ENCODE data around the gene ZNF541.

ZNF541 gene

DNA sequence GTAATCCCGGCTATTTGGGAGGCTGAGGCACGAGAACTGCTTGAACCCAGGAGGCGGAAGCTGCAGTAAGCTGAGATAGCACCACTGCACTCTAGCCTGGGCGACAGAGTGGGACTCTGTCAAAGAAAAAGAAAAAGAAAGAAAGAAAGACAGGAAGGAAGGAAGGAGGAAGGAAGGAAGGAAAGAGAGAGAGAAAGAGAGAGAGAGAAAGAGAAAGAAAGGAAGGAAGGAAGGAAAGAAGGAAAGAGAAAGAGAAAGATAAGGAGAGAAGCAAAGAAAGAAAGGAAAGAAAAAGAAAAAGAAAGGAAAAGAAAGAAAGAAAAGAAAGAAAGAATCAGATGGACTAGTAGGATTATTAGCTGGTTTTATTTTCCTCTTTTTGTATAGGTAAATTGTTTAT, 22.8 kb downstream of the ZNF541 start:
- Histone ChIP-seq H3K9me3 (ENCODE audit: control insufficient read depth, insufficient read depth, low read length) (no peaks in the 10 kb centered on the region), H3K9ac (ENCODE audit: low read depth, low read length) (no peak overlapping the region), H3K4me1 (ENCODE audit: control insufficient read depth, insufficient read depth, low read length) (no peaks in the 10 kb centered on the region), H3K4me3 (ENCODE audit: low read depth, low read length) (no peak overlapping the region), H3K27me3 (ENCODE audit: control insufficient read depth, insufficient read depth, low read length) (no peaks in the 10 kb centered on the region), H3K36me3 (ENCODE audit: control insufficient read depth, insufficient read depth, low read length) (no peaks in the 10 kb centered on the region)

DNA sequence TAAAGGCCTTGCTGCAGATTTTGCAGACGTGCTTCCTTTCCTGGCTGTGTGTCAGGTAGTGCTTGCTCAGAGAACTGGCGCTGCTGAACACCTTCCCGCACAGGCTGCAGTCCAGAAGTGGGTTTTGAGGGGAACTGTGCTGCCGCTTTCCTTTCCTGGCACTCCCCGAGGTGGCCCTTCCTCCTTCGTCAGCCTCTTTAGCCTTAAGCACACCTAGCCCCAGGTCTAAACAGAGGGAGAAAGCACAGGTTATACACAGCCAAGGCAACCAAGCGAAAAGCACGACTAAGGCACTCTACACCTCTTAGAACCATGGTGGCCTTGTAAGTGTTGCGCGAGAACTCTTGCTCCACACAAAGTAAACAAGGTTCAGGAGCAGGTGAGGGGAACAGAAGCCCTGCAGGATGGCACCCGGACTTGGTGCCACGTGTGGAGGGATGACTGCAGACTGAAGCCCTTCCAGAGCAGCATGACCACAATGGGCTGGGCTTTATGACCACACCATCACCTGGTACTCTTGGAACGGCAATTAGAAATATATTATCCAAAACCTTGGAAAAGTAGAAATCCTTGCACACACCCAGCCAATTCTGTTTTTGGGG, 23.6 kb downstream of the ZNF541 start:
- no peaks in the 10 kb centered on the region for H3K4me1 ChIP-seq (ENCODE audit: control insufficient read depth, insufficient read depth, low read length)
- H3K9me3 ChIP-seq (ENCODE audit: control insufficient read depth, insufficient read depth, low read length): no peaks in the 10 kb centered on the region
- H3K4me3 ChIP-seq (ENCODE audit: low read depth, low read length): no peak overlapping the region
- H3K36me3 ChIP-seq (ENCODE audit: control insufficient read depth, insufficient read depth, low read length): no peaks in the 10 kb centered on the region
- H3K9ac ChIP-seq (ENCODE audit: low read depth, low read length): no peak overlapping the region
- no peaks in the 10 kb centered on the region for H3K27me3 ChIP-seq (ENCODE audit: control insufficient read depth, insufficient read depth, low read length)

DNA sequence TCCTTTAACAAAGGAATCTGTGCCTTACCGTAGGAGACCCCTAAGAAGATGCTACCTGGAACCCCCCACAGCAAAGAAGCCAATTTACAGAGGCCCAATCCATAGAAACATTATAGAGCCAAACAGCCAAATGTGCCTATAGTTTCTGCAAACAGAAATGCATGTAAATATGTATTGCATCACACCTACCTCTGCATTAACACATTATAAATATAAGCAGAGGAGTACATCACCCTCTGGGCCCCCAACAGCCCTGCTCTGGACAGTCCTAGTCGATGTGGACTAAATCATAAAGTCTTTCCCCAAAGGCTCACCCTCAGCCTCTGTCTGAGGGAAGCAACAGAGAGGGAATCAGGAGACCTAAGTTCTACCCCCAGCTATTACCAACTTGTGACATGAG, 25.7 kb downstream of the ZNF541 start:
- Histone ChIP-seq H3K36me3 (ENCODE audit: control insufficient read depth, insufficient read depth, low read length) (no peaks in the 10 kb centered on the region), H3K4me3 (ENCODE audit: low read depth, low read length) (no peak overlapping the region), H3K27me3 (ENCODE audit: control insufficient read depth, insufficient read depth, low read length) (no peaks in the 10 kb centered on the region)

DNA sequence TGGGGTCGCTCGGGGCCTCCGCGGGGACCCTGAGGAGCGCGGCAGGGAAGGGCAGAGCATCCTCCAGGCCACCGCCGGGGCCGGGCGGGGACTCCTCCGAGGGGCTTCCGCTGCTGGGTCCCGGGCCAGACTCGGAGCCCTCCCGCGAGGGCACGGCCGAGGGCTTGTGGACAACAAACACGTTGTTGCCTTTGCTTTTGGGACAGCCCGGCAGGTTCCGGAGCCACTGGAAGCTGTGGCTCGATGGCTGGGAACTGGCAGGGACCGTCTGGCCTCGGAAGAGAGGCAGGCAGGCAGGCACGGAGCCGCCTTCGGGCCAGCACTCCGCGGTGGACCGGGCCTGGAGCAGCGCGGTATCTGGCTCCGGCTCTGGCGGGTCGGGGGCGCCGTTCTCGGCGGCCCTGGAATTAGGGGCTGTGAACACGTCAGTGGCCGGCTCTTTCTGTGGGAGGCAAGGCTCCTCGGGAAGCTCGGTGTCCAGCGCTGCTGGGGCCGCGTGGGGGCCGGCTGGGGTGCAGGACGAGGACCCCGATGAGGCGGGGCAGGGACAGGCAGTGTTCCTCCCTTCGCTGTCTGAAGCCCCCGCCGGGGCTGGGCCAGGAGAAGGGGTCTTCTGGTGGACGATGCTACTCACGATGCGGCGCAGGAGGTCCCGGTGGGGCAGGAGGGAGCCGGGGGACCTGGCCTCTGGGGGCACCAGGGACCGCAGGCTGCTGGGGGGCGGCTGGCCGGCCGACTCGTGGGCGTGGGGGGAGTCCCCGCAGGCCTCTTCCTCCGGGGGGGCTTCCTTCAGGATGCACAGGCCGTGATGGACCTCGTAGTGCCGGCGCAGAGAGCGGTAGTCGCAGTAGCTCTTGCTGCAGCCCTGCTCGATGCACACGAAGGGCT, 27.6 kb downstream of the ZNF541 start:
- H3K9ac ChIP-seq (ENCODE audit: low read depth, low read length): peak overlapping the region; percentile 37
- H3K4me3 ChIP-seq (ENCODE audit: low read depth, low read length): no peak overlapping the region
- no peaks in the 10 kb centered on the region for H3K4me1 ChIP-seq (ENCODE audit: control insufficient read depth, insufficient read depth, low read length)
- H3K36me3 ChIP-seq (ENCODE audit: control insufficient read depth, insufficient read depth, low read length): no peaks in the 10 kb centered on the region
- no peaks in the 10 kb centered on the region for H3K27me3 ChIP-seq (ENCODE audit: control insufficient read depth, insufficient read depth, low read length)
- H3K9me3 ChIP-seq (ENCODE audit: control insufficient read depth, insufficient read depth, low read length): no peaks in the 10 kb centered on the region

More for the DNA sequence above, 25.7 kb downstream of the ZNF541 start:
- Histone ChIP-seq H3K9me3 (ENCODE audit: control insufficient read depth, insufficient read depth, low read length) (no peaks in the 10 kb centered on the region), H3K4me1 (ENCODE audit: control insufficient read depth, insufficient read depth, low read length) (no peaks in the 10 kb centered on the region), H3K9ac (ENCODE audit: low read depth, low read length) (no peak overlapping the region)

- no peaks in the 10 kb centered on the region for H3K9me3 ChIP-seq (ENCODE audit: control insufficient read depth, insufficient read depth, low read length)
- no peaks in the 10 kb centered on the region for H3K27me3 ChIP-seq (ENCODE audit: control insufficient read depth, insufficient read depth, low read length)
- H3K4me3 ChIP-seq (ENCODE audit: low read depth, low read length): no peak overlapping the region
- H3K36me3 ChIP-seq (ENCODE audit: control insufficient read depth, insufficient read depth, low read length): no peaks in the 10 kb centered on the region
- no peak overlapping the region for H3K9ac ChIP-seq (ENCODE audit: low read depth, low read length)
- H3K4me1 ChIP-seq (ENCODE audit: control insufficient read depth, insufficient read depth, low read length): no peaks in the 10 kb centered on the region
Measured at GRCh38 chr19:47544476-47544875, 28.5 kb downstream of the ZNF541 start.

DNA sequence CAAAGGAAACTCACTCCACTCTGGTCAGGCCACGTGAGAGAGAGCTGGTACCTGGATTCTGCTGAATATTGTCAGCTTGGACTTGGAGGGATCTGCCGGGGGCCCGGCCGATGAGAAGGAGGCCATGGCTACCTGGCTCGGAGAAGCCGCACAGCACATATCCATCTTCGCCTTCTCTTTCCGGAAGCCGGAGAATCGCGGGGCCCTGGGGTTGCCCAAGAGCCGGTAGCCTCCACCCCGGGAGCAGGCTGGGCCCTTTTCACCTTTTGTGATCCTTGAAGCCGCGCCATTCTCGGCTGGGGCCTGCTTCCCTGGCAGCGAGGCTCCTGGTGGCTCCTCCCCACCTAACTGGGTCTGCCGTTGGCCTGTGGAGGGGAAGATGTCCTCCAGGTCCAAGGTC, 28.9 kb downstream of the ZNF541 start:
- no peaks in the 10 kb centered on the region for H3K9me3 ChIP-seq (ENCODE audit: control insufficient read depth, insufficient read depth, low read length)

DNA sequence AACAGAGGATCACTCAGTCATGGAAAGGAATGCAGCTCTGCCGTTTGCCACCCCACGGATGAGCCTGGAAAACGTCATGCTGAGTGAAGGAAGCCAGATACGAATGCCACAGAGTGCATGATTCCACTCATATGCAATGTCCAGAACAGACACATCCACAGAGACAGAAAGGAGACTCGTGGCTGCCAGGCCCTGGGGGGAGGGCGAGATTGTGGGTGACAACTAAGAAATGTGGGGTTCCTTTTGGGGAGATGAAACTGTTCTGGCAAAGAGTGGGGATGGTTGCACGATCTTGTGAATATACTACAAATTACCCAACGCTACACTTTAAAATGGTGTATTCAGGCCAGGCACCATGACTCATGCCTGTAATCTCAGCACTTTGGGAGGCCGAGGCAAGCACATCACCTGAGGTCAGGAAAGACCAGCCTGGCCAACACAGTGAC, 30.9 kb downstream of the ZNF541 start:
- Histone ChIP-seq H3K4me1 (ENCODE audit: control insufficient read depth, insufficient read depth, low read length) (no peaks in the 10 kb centered on the region), H3K9ac (ENCODE audit: low read depth, low read length) (no peak overlapping the region), H3K4me3 (ENCODE audit: low read depth, low read length) (no peak overlapping the region), H3K36me3 (ENCODE audit: control insufficient read depth, insufficient read depth, low read length) (no peaks in the 10 kb centered on the region), H3K27me3 (ENCODE audit: control insufficient read depth, insufficient read depth, low read length) (no peaks in the 10 kb centered on the region), H3K9me3 (ENCODE audit: control insufficient read depth, insufficient read depth, low read length) (no peaks in the 10 kb centered on the region)

More for the DNA sequence above, 28.9 kb downstream of the ZNF541 start:
- no peak overlapping the region for H3K9ac ChIP-seq (ENCODE audit: low read depth, low read length)
- no peaks in the 10 kb centered on the region for H3K27me3 ChIP-seq (ENCODE audit: control insufficient read depth, insufficient read depth, low read length)
- H3K4me3 ChIP-seq (ENCODE audit: low read depth, low read length): no peak overlapping the region
- no peaks in the 10 kb centered on the region for H3K36me3 ChIP-seq (ENCODE audit: control insufficient read depth, insufficient read depth, low read length)
- no peaks in the 10 kb centered on the region for H3K4me1 ChIP-seq (ENCODE audit: control insufficient read depth, insufficient read depth, low read length)

DNA sequence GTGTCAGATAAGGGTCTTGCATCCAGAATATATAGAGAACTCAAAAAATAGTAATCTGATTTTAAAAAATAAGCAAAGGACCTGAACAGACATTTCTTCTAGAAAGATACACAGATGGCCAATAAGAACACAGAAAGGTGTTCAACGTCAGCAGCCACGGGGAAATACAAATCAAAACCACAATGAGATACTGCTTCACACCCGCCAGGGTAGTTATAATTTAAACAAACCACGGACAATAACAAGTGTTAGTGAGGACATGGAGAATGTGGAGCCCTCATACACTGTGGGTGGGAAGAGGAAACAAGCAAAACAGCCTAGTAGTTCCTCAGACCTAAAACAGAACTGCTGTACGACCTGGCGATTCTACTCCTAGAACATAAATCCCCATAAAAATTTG, 31.4 kb downstream of the ZNF541 start:
- no peak overlapping the region for H3K4me3 ChIP-seq (ENCODE audit: low read depth, low read length)
- no peak overlapping the region for H3K9ac ChIP-seq (ENCODE audit: low read depth, low read length)
- H3K27me3 ChIP-seq (ENCODE audit: control insufficient read depth, insufficient read depth, low read length): no peaks in the 10 kb centered on the region
- no peaks in the 10 kb centered on the region for H3K36me3 ChIP-seq (ENCODE audit: control insufficient read depth, insufficient read depth, low read length)
- no peaks in the 10 kb centered on the region for H3K4me1 ChIP-seq (ENCODE audit: control insufficient read depth, insufficient read depth, low read length)
- no peaks in the 10 kb centered on the region for H3K9me3 ChIP-seq (ENCODE audit: control insufficient read depth, insufficient read depth, low read length)

GRCh38 chr19:47540748-47541147, 32.2 kb downstream of the ZNF541 start:
- Histone ChIP-seq H3K27me3 (ENCODE audit: control insufficient read depth, insufficient read depth, low read length) (no peaks in the 10 kb centered on the region), H3K9me3 (ENCODE audit: control insufficient read depth, insufficient read depth, low read length) (no peaks in the 10 kb centered on the region), H3K4me3 (ENCODE audit: low read depth, low read length) (no peak overlapping the region), H3K9ac (ENCODE audit: low read depth, low read length) (no peak overlapping the region), H3K36me3 (ENCODE audit: control insufficient read depth, insufficient read depth, low read length) (no peaks in the 10 kb centered on the region), H3K4me1 (ENCODE audit: control insufficient read depth, insufficient read depth, low read length) (no peaks in the 10 kb centered on the region)

- Histone ChIP-seq H3K36me3 (ENCODE audit: control insufficient read depth, insufficient read depth, low read length) (no peaks in the 10 kb centered on the region), H3K9ac (ENCODE audit: low read depth, low read length) (no peak overlapping the region), H3K9me3 (ENCODE audit: control insufficient read depth, insufficient read depth, low read length) (no peaks in the 10 kb centered on the region), H3K4me1 (ENCODE audit: control insufficient read depth, insufficient read depth, low read length) (no peaks in the 10 kb centered on the region), H3K27me3 (ENCODE audit: control insufficient read depth, insufficient read depth, low read length) (no peaks in the 10 kb centered on the region), H3K4me3 (ENCODE audit: low read depth, low read length) (no peak overlapping the region)
Measured at GRCh38 chr19:47539747-47540311, 33.1 kb downstream of the ZNF541 start.

GRCh38 chr19:47538812-47539211, 34.1 kb downstream of the ZNF541 start:
- H3K9ac ChIP-seq (ENCODE audit: low read depth, low read length): no peak overlapping the region
- H3K4me1 ChIP-seq (ENCODE audit: control insufficient read depth, insufficient read depth, low read length): no peaks in the 10 kb centered on the region
- H3K9me3 ChIP-seq (ENCODE audit: control insufficient read depth, insufficient read depth, low read length): no peaks in the 10 kb centered on the region
- no peaks in the 10 kb centered on the region for H3K36me3 ChIP-seq (ENCODE audit: control insufficient read depth, insufficient read depth, low read length)
- no peak overlapping the region for H3K4me3 ChIP-seq (ENCODE audit: low read depth, low read length)
- H3K27me3 ChIP-seq (ENCODE audit: control insufficient read depth, insufficient read depth, low read length): no peaks in the 10 kb centered on the region

DNA sequence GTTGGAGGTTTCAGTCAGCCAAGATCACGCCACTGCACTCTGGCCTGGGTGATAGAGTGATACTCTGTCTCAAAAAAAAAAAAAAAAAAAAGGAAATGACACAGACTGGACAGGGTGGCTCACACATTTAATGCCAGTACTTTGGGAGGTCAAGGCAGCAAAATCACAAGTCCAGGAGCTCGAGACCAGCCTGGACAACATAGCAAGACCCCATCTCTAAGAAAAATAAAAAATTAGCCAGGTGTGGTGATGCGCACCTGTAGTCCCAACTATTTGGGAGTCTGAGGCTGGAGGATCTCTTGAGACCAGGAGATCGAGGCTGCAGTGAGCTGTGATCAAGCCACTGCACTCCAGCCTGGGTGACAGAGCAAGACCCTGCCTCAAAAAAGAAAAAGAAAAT, 35.5 kb downstream of the ZNF541 start:
- no peak overlapping the region for H3K4me3 ChIP-seq (ENCODE audit: low read depth, low read length)
- no peaks in the 10 kb centered on the region for H3K4me1 ChIP-seq (ENCODE audit: control insufficient read depth, insufficient read depth, low read length)
- no peak overlapping the region for H3K9ac ChIP-seq (ENCODE audit: low read depth, low read length)
- H3K9me3 ChIP-seq (ENCODE audit: control insufficient read depth, insufficient read depth, low read length): no peaks in the 10 kb centered on the region
- H3K36me3 ChIP-seq (ENCODE audit: control insufficient read depth, insufficient read depth, low read length): no peaks in the 10 kb centered on the region
- no peaks in the 10 kb centered on the region for H3K27me3 ChIP-seq (ENCODE audit: control insufficient read depth, insufficient read depth, low read length)

Measured in iPS-15b (cell line).